Muscle of arm (tissue), 14 donors: ENCODE measurements around the gene ZNF382. TPM values are rescaled to one million over a fixed set of nuclear protein-coding genes. Genes with fewer than 3 reads are reported as not detected.
"Not testable (repeated sequence)": the region's sequence is repeated elsewhere in the genome, so short reads cannot be mapped to it uniquely, and the experiment has no call there.

Experiments
- DNase-seq: peaks from one replicate; pipeline ENCODE4 v3.0.0-alpha.2; 2013
- long read RNA-seq, 11 donors: transcript quantifications; one replicate each; lab custom pipeline, GENCODE V29; 2026
- polyA plus RNA-seq, 12 donors: library from polyadenylated mRNA; unstranded; fragments of 120-200 nt; gene quantifications; one replicate each; pipeline ENCODE4 v1.2.1, GENCODE V29; 2013; ENCODE audit not compliant: insufficient read length in 12 of 12

Gene ZNF382
- polyA plus RNA-seq, result 10 to 100 TPM in 5 of 12 donors, 1 to 10 TPM in 6, not detected in 1; 5.6 to 13.9 (median 9.7) TPM
- long read RNA-seq, donor 1, partial matches to known transcripts, result 0 of 3 reads
- long read RNA-seq, donor 1, other reads (novel, unspliced or antisense), result 0 of 3 reads
- long read RNA-seq, donor 2, result 0 reads
- long read RNA-seq, donor 3, partial matches to known transcripts, result 0 of 1 reads
- long read RNA-seq, donor 3, other reads (novel, unspliced or antisense), result 0 of 1 reads
- long read RNA-seq, donor 4, result 0 reads
- long read RNA-seq, donor 5, partial matches to known transcripts, result 0 of 2 reads
- long read RNA-seq, donor 5, other reads (novel, unspliced or antisense), result 0 of 2 reads
- long read RNA-seq, donor 6, partial matches to known transcripts, result 0 of 2 reads
- long read RNA-seq, donor 6, other reads (novel, unspliced or antisense), result 0 of 2 reads
- long read RNA-seq, donor 7, result 0 reads
- long read RNA-seq, donor 8, partial matches to known transcripts, result 11 of 12 reads
- long read RNA-seq, donor 8, other reads (novel, unspliced or antisense), result 0 of 12 reads
- long read RNA-seq, donor 9, result 0 reads
- long read RNA-seq, donor 10, result 0 reads
- long read RNA-seq, donor 11, result 0 reads

GRCh38 chr19:36605101-36605876, at the start of gene ZNF382:
ZNF382 (plus strand) TSS chr19:36605313; CDS start chr19:36609915, 4,602 bp downstream.
- peak; percentile 86 for DNase-seq

- no peak for DNase-seq
Observed at GRCh38 chr19:36564391-36564790, 40.7 kb upstream of the ZNF382 start.

GRCh38 chr19:36572593-36573019, 32.5 kb upstream of the ZNF382 start:
- no peak for DNase-seq

GRCh38 chr19:36573020-36573894, 31.9 kb upstream of the ZNF382 start, which contains the start of gene ZNF529:
ZNF529 (minus strand) TSS chr19:36573292; CDS start chr19:36572346, 946 bp downstream.
- DNase-seq, result peak; percentile 93

- DNase-seq, result no peak
Observed at GRCh38 chr19:36573895-36574720, 31.0 kb upstream of the ZNF382 start.

GRCh38 chr19:36574741-36575140, 30.4 kb upstream of the ZNF382 start:
- no peak for DNase-seq

- no peak for DNase-seq
Observed at GRCh38 chr19:36577271-36577996, 27.7 kb upstream of the ZNF382 start.

GRCh38 chr19:36579255-36579654, 25.9 kb upstream of the ZNF382 start:
- no peak for DNase-seq

GRCh38 chr19:36602681-36603080, 2.4 kb upstream of the ZNF382 start:
- not testable (repeated sequence) for DNase-seq

- DNase-seq, result peak; percentile 31
Observed at GRCh38 chr19:36604656-36605100, 435 bp upstream of the ZNF382 start.

- DNase-seq, result no peak
Observed at GRCh38 chr19:36605877-36606478, 865 bp downstream of the ZNF382 start.

- no peak for DNase-seq
Observed at GRCh38 chr19:36627057-36627456, 21.9 kb downstream of the ZNF382 start.

GRCh38 chr19:36635342-36635741, 30.2 kb downstream of the ZNF382 start:
- no peak for DNase-seq

GRCh38 chr19:36638862-36639510, 33.9 kb downstream of the ZNF382 start:
- no peak for DNase-seq

GRCh38 chr19:36646746-36647145, 41.6 kb downstream of the ZNF382 start:
- DNase-seq, result no peak

GRCh38 chr19:36652958-36653357, 47.8 kb downstream of the ZNF382 start:
- no peak for DNase-seq

- no peak for DNase-seq
Observed at GRCh38 chr19:36665832-36666231, 60.7 kb downstream of the ZNF382 start.

GRCh38 chr19:36668646-36669045, 63.5 kb downstream of the ZNF382 start:
- no peak for DNase-seq

- DNase-seq, result no peak
Observed at GRCh38 chr19:36672368-36672767, 67.3 kb downstream of the ZNF382 start.
